Lung (tissue), 12 donors: ENCODE data around the gene DOK6. TPM values are rescaled to one million over a fixed set of nuclear protein-coding genes. Genes with fewer than 3 reads are reported as not detected.

ENCODE experiments used
- ATAC-seq: fragments of 200-7000 bp; cut with Tn5 transposase; one replicate; pipeline ENCODE4 v1.9.1; 2020; ENCODE audit warnings: moderate number of reproducible peaks; ENCODE audit not compliant: insufficient read depth, low FRiP score
- DNase-seq, 3 donors: peaks; one replicate each; pipeline ENCODE4 v3.0.0-alpha.2; 2013 to 2017
- H3K27ac ChIP-seq, 2 donors: one replicate each; pipeline ENCODE4 v1.5.1; 2013; ENCODE audit warnings: mild to moderate bottlenecking in 2 of 2, moderate library complexity in 2 of 2, control low read depth in 1 of 2, inconsistent platforms in 1 of 2, low read depth in 1 of 2, low read length in 1 of 2
- H3K27me3 ChIP-seq, 3 donors: one replicate each; pipeline ENCODE4 v1.5.1; 2013; ENCODE audit warnings: low read length in 2 of 3; ENCODE audit not compliant: control insufficient read depth in 3 of 3, insufficient read depth in 3 of 3
- H3K36me3 ChIP-seq, 4 donors: one replicate each; pipeline ENCODE4 v1.5.1; 2013; ENCODE audit warnings: low read length in 4 of 4, mild to moderate bottlenecking in 1 of 4, moderate library complexity in 1 of 4; ENCODE audit not compliant: control insufficient read depth in 4 of 4, insufficient read depth in 4 of 4
- H3K4me1 ChIP-seq, 5 donors: one replicate each; pipeline ENCODE4 v1.5.1; 2013; ENCODE audit warnings: low read length in 5 of 5, mild to moderate bottlenecking in 2 of 5, moderate library complexity in 1 of 5; ENCODE audit not compliant: control insufficient read depth in 5 of 5, insufficient read depth in 5 of 5
- H3K4me3 ChIP-seq: one replicate; pipeline ENCODE4 v1.5.1; 2013; ENCODE audit warnings: mild to moderate bottlenecking, control low read depth, moderate library complexity
- H3K9ac ChIP-seq, 2 donors: one replicate each; pipeline ENCODE4 v1.5.1; 2013; ENCODE audit warnings: low read length in 2 of 2, control low read depth in 1 of 2; ENCODE audit not compliant: insufficient read depth in 1 of 2
- H3K9me3 ChIP-seq, 4 donors: one replicate each; pipeline ENCODE4 v1.5.1; 2013; ENCODE audit warnings: low read length in 3 of 4, mild to moderate bottlenecking in 1 of 4, moderate library complexity in 1 of 4; ENCODE audit not compliant: control insufficient read depth in 4 of 4, insufficient read depth in 3 of 4
- CTCF ChIP-seq: IDR thresholded peaks from 2 replicates; pipeline ENCODE4 v1.5.1; 2012; ENCODE audit warnings: mild to moderate bottlenecking; ENCODE audit errors: control extremely low read depth, extremely low read depth
- WGBS, 2 donors: extraction: QIAGEN DNeasy Blood & Tissue Kit; methylation state at CpG; one replicate each; pipeline ENCODE4 v1.1.7; 2013; 5-methylcytosine and 5-hydroxymethylcytosine counted together
- polyA plus RNA-seq, 2 donors: library from polyadenylated mRNA; stranded (reverse); fragments of 200-250 nt; gene quantifications; one replicate each; pipeline ENCODE4 v1.2.1, GENCODE V29; 2013
- total RNA-seq, 2 donors: library from RNA; depleted of rRNA in 1 of 2; stranded (reverse); fragments of >200 nt in 1 of 2; gene quantifications; one replicate each; pipeline ENCODE4 v1.2.1, GENCODE V29; 2014 to 2021
- donor health status: control.
- donor health status: control.
- donor health status: Bipolar disorder and iron deficiency.
- donor health status: healthy.
- donor health status: DM: yes; HTN: yes; CAD: no.

The DOK6 gene
- total and polyA plus RNA-seq, 4 donors = 0.61 to 21.3 (median 2.7) TPM

GRCh38 chr18:69790649-69791048, 390.0 kb downstream of the DOK6 start:
- no peak overlapping the region for H3K4me3 ChIP-seq
- H3K4me1 ChIP-seq = no peaks in the 10 kb centered on the region
- DNase-seq = no peak

GRCh38 chr18:69795791-69796190, 395.1 kb downstream of the DOK6 start:
- H3K4me1 ChIP-seq = no peaks in the 10 kb centered on the region
- H3K27ac ChIP-seq = no peak overlapping the region
- no peak overlapping the region for H3K4me3 ChIP-seq
- TF ChIP-seq CTCF = no peak
- H3K9ac ChIP-seq = no peak overlapping the region
- no peaks in the 10 kb centered on the region for H3K9me3 ChIP-seq
- ATAC-seq (no peak), DNase-seq (no peak)
- H3K36me3 ChIP-seq = no peaks in the 10 kb centered on the region
- 77 to 78% methylated on average over 5 of the region's 5 CpGs for WGBS, 2 donors
- H3K27me3 ChIP-seq = no peaks in the 10 kb centered on the region

More at GRCh38 chr18:69790649-69791048, 390.0 kb downstream of the DOK6 start:
- Histone ChIP-seq H3K9ac (no peak overlapping the region), H3K27ac (no peak overlapping the region), H3K27me3 (no peaks in the 10 kb centered on the region), H3K36me3 (no peaks in the 10 kb centered on the region), H3K9me3 (no peaks in the 10 kb centered on the region)
- no peak for ATAC-seq
- no peak for TF ChIP-seq CTCF

- ATAC-seq (no peak), DNase-seq (no peak)
- TF ChIP-seq CTCF = no peak
- no peak overlapping the region for H3K4me3 ChIP-seq
- H3K4me1 ChIP-seq = no peaks in the 10 kb centered on the region
- H3K27ac ChIP-seq = no peak overlapping the region
- no peak overlapping the region for H3K9ac ChIP-seq
- no peaks in the 10 kb centered on the region for H3K36me3 ChIP-seq
- 93 to 96% methylated on average over 5 of the region's 5 CpGs for WGBS, 2 donors
- H3K9me3 ChIP-seq = no peaks in the 10 kb centered on the region
- H3K27me3 ChIP-seq = no peaks in the 10 kb centered on the region
Measured at GRCh38 chr18:69804776-69805501, 404.3 kb downstream of the DOK6 start.

- H3K4me1 ChIP-seq = no peaks in the 10 kb centered on the region
- H3K36me3 ChIP-seq = no peaks in the 10 kb centered on the region
- no peak overlapping the region for H3K27ac ChIP-seq
- DNase-seq = no peak
- no peak overlapping the region for H3K4me3 ChIP-seq
- no peaks in the 10 kb centered on the region for H3K27me3 ChIP-seq
- H3K9ac ChIP-seq = no peak overlapping the region
- WGBS, 2 donors = 75 to 80% methylated on average over 2 of the region's 2 CpGs
- H3K9me3 ChIP-seq = no peaks in the 10 kb centered on the region
- ATAC-seq = no peak
- TF ChIP-seq CTCF = no peak
Measured at GRCh38 chr18:69808399-69808798, 407.7 kb downstream of the DOK6 start.
